ENCODE results near the gene PTPN5.

- TF ChIP-seq POLR2A (IDR thresholded peaks at IDR 0.05) (no peak), POLR2AphosphoS5 (IDR thresholded peaks at IDR 0.05) (no peak)
- TF ChIP-seq, protein P1, sequence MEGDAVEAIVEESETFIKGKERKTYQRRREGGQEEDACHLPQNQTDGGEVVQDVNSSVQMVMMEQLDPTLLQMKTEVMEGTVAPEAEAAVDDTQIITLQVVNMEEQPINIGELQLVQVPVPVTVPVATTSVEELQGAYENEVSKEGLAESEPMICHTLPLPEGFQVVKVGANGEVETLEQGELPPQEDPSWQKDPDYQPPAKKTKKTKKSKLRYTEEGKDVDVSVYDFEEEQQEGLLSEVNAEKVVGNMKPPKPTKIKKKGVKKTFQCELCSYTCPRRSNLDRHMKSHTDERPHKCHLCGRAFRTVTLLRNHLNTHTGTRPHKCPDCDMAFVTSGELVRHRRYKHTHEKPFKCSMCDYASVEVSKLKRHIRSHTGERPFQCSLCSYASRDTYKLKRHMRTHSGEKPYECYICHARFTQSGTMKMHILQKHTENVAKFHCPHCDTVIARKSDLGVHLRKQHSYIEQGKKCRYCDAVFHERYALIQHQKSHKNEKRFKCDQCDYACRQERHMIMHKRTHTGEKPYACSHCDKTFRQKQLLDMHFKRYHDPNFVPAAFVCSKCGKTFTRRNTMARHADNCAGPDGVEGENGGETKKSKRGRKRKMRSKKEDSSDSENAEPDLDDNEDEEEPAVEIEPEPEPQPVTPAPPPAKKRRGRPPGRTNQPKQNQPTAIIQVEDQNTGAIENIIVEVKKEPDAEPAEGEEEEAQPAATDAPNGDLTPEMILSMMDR (IDR thresholded peaks at IDR 0.05 in 8 of 11, conservative IDR thresholded peaks at IDR 0.05 in 3 of 11): no peak
Observed at GRCh38 chr11:18697576-18697975, 94.0 kb downstream of the PTPN5 start.
